Choroid plexus epithelial cell (primary cell): ENCODE measurements around the gene KCNJ5.

Experiments
- DNase-seq: peaks from one replicate; pipeline ENCODE4 v3.0.0-alpha.2; 2010; ENCODE audit warnings: low read depth
- H3K4me3 ChIP-seq: 2 replicates; pipeline ENCODE4 v1.5.1; 2011; ENCODE audit warnings: low read depth, mild to moderate bottlenecking, control low read depth, low read length, moderate library complexity
- TF ChIP-seq, protein P1 (sequence below): conservative IDR thresholded peaks from 2 replicates; pipeline ENCODE4 v1.5.1; 2011; ENCODE audit warnings: low read depth, mild to moderate bottlenecking, control low read depth, inconsistent platforms, low read length, moderate library complexity

Gene KCNJ5

DNA sequence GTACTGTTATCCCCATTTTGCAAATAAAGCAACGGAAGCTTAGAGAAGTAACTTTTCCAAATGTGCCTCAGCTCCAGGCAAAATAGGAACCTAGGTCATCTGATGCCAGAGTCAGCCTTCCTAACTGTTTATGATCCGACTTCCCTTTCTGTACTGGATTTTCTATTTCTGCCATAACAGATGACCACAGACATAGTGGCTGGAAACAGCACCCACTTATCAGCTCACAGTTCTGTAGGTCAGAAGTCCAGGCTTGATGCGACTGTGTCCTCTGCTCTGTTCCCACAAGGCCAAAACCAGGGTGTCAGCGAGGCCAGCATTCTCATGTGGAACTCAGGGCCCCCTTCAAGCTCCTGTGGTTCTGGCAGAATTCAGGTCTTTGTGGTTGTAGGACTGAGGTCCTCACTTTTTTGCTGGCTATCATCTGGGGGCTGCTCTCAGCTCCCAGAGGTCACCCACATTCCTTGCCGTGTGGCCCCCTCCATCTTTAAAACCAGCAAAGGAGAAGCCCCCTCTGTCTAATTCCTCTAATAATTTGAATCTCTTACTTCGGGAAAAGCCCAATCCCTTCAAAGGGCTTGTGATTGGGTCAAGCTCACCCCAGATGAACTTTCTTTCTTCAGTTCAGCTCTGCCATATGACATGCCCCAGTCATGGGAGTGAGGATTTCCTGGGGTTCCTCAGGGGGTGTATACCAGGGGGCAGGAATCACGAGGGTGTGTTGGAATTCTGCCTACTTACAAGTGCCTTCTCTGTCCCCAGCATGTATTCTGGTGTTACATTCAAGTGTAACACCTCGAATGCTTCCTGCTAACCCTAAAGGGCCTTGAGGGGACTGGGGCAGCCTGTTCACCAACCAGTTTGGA is 15.3 kb downstream of the KCNJ5 start:
- no peak for DNase-seq
- no peak overlapping the region for H3K4me3 ChIP-seq
- TF ChIP-seq, protein P1, sequence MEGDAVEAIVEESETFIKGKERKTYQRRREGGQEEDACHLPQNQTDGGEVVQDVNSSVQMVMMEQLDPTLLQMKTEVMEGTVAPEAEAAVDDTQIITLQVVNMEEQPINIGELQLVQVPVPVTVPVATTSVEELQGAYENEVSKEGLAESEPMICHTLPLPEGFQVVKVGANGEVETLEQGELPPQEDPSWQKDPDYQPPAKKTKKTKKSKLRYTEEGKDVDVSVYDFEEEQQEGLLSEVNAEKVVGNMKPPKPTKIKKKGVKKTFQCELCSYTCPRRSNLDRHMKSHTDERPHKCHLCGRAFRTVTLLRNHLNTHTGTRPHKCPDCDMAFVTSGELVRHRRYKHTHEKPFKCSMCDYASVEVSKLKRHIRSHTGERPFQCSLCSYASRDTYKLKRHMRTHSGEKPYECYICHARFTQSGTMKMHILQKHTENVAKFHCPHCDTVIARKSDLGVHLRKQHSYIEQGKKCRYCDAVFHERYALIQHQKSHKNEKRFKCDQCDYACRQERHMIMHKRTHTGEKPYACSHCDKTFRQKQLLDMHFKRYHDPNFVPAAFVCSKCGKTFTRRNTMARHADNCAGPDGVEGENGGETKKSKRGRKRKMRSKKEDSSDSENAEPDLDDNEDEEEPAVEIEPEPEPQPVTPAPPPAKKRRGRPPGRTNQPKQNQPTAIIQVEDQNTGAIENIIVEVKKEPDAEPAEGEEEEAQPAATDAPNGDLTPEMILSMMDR = no peak

DNA sequence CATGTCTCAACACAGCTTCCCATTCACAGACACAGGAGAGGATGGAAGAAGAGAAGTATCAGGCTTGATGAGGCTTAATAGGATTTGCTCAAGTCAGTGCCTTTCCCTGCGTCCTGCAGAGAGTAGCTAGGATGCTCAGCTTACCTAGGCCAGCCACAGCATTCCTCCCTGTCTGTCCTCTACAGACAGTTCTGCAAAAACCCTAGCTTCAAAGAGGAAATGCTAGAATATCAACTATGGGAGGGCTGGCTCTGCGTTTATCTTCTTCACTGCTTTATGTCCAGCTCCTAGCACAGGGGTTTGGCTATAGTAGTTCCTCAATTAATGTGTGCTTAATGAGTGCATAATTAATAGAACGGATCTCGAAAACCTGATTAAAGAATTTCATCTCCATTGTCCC is 16.4 kb downstream of the KCNJ5 start:
- no peak overlapping the region for H3K4me3 ChIP-seq
- TF ChIP-seq, protein P1 = no peak
- DNase-seq = no peak

DNA sequence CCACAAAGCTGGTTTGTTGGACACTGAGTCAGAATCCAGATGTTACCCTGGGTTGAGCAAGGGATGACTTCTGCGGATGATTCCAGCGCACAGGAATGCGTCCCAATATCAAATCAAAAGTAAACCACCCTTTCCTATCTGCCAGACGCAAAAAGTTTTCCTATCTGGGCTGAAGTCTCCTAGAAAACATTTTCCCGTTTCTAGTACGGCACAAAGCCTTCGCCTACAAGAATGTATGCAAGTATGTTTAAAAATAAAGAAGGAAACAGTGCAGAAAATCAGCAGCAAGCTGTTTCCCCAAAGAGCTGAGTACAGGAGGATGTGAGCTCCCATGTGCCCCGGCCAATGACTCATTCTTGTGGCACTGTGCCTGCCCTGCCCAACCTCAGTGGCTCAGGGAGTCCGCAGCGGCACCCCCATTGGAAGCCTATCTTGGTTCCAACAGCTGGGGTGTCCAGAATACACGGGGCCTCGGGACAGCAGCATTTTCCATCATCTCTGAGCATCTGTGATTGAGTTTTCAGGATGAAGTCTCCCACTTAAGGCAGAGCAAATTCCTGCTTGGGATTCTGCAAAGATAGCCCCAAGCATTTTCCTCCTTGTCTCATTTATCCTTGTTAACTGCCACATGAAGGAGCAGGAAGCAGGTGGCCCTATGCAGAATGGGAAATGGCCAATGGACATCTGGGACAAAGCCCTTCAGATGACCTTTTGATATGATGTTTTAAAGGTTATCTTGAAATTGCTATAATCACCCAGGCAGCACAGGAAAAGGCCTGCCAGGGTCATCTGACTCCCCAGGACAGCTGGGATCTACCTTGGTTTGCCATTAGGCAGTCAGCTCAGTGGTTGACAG is 17.5 kb downstream of the KCNJ5 start:
- H3K4me3 ChIP-seq = no peak overlapping the region
- peak; percentile 42 for DNase-seq
- TF ChIP-seq, protein P1 = no peak

DNA sequence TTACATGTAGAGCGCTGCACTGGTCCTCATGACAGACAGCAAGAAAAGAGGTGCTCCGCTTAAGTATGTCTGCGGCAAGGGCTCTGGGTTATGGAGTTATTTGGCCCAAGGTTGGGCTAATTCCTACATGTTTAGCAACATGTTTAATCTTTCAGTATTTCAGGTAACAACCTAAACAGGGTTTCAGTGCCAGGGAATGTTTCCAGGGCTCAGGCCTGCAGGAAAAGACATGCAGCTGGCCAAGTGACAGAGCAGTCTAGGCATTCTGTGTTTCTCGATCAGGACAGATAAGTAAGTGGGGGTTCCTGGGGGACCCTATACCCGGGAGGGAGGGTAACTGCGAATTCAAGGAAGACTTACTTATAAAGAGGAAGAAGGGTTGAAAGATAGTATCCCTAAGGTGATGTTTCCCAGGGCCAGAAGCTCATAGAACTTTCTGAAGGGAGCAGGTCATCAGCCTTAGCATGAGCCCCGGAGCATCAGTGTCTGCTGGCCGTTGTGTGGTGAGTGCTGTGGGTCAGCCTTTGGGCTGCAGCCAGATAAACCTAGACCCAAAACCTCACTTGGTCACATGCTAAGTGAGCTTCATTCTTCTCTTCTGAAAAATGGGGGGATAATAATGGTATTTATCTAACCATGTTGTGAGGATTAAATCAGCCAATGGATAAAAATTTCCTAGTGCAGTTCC is 18.4 kb downstream of the KCNJ5 start:
- no peak for DNase-seq
- no peak overlapping the region for H3K4me3 ChIP-seq
- TF ChIP-seq, protein P1 = no peak

DNA sequence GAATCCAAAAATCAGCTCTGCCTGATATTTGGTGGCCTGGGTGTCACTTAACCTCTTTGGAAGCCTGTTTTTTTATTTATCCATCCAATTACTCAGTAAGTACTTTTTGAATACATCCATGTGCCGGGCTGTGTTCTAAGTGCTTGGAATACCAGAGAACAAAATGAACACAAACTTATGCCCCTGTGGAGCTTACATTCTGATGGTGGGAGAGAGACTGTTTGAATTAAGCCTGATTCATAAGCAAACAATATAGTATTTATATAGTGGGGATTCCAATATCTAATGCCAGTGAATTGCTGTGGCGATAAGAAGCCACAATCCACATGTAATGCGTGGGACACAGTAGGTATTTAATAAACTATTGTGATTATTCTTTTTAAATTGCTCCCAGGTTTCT is 19.4 kb downstream of the KCNJ5 start:
- DNase-seq = no peak
- no peak overlapping the region for H3K4me3 ChIP-seq
- TF ChIP-seq, protein P1 = no peak

DNA sequence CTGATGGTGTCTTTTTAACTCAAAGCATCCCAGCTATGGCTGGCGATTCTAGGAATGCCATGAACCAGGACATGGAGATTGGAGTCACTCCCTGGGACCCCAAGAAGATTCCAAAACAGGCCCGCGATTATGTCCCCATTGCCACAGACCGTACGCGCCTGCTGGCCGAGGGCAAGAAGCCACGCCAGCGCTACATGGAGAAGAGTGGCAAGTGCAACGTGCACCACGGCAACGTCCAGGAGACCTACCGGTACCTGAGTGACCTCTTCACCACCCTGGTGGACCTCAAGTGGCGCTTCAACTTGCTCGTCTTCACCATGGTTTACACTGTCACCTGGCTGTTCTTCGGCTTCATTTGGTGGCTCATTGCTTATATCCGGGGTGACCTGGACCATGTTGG is 20.1 kb downstream of the KCNJ5 start:
- no peak overlapping the region for H3K4me3 ChIP-seq
- no peak for DNase-seq
- TF ChIP-seq, protein P1 = no peak
